ENCODE results near the gene FOXRED1.

Gene FOXRED1

GRCh38 chr11:126311401-126312291, 42.7 kb downstream of the FOXRED1 start:
- DNase-seq (ENCODE audit: low read depth, low spot score) = no peak

- DNase-seq (ENCODE audit: low read depth, low spot score) = no peak
Measured at GRCh38 chr11:126312961-126313360, 44.0 kb downstream of the FOXRED1 start.

GRCh38 chr11:126313826-126314225, 44.9 kb downstream of the FOXRED1 start:
- DNase-seq (ENCODE audit: low read depth, low spot score) = no peak

- no peak for DNase-seq (ENCODE audit: low read depth, low spot score)
Measured at GRCh38 chr11:126317432-126317755, 48.4 kb downstream of the FOXRED1 start.

GRCh38 chr11:126317756-126318573, 49.0 kb downstream of the FOXRED1 start:
- no peak for DNase-seq (ENCODE audit: low read depth, low spot score)

GRCh38 chr11:126318574-126319373, 49.8 kb downstream of the FOXRED1 start:
- no peak for DNase-seq (ENCODE audit: low read depth, low spot score)

- no peak for DNase-seq (ENCODE audit: low read depth, low spot score)
Measured at GRCh38 chr11:126319374-126319740, 50.4 kb downstream of the FOXRED1 start.

- DNase-seq (ENCODE audit: low read depth, low spot score) = no peak
Measured at GRCh38 chr11:126322996-126323395, 54.0 kb downstream of the FOXRED1 start.

GRCh38 chr11:126327281-126328000, 58.5 kb downstream of the FOXRED1 start:
- no peak for DNase-seq (ENCODE audit: low read depth, low spot score)
